ENCODE results near the gene DDN. TPM values are rescaled to one million over a fixed set of nuclear protein-coding genes. Genes with fewer than 3 reads are reported as not detected.

DDN gene
- total RNA-seq, 1 experiment from 2014 or later = 0.51 TPM

DNA sequence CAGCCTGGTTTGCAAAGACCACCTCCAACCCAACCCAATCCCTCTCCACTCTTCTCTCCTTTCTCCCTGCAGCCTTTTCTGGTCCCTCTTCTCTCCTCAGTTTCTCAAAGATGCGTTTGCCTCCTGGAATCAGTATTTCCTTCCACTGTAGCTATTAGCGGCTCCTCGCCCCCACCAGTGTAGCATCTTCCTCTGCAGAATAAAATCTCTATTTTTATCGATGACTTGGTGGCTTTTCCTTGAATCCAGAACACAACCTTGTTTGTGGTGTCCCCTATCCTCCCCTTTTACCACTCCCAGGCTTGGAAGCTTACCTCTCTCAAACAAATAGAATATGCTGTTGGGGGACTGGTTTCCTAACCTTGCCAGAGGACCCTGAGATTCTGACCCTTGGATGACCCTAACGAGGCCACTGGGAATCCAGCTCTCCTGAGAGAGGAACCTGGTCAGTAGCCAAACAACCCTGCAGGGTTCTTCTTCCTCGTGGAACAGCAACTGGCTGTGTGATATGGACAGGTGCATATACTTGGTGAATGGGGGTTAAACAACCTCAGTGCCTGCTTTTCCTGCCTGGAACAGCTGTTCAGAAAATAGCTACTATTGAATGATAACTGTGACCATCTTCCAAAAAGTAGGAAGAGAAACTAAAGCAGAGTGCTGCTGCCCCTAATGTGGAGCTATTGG, 16.6 kb downstream of the DDN start:
- ATAC-seq (no peak), DNase-seq (ENCODE audit: low read depth, low spot score) (no peak)
- CTCF ChIA-PET = interaction anchor here (0.6 to 1.7 kb wide), 3 partner anchors 11 to 114 kb away, joined by 4 to 13 read pairs (median 6); no protein-coding TSS in a partner anchor
- Histone ChIP-seq H3K27ac (ENCODE audit: low read length) (no peak overlapping the region), H3K4me3 (ENCODE audit: low read depth in 2 of 2, low read length in 2 of 2) (no peak overlapping the region), H3K27me3 (ENCODE audit: control insufficient read depth, insufficient read depth, low read length) (peaks cover 18% of the 10 kb centered on the region), H3K4me1 (ENCODE audit: control insufficient read depth, insufficient read depth, low read length) (peaks cover 9% of the 10 kb centered on the region), H3K36me3 (ENCODE audit: control insufficient read depth, insufficient read depth, low read length) (no peaks in the 10 kb centered on the region), H3K9me3 (ENCODE audit: control insufficient read depth, insufficient read depth, low read depth, low read length) (no peaks in the 10 kb centered on the region)
- no TSS peak for BruUV-seq (replicated peaks)
- no peak for TF ChIP-seq SIN3A (IDR thresholded peaks at IDR 0.05; ENCODE audit: borderline replicate concordance, insufficient read depth, low read depth, low read length)
- TF ChIP-seq, protein P1, sequence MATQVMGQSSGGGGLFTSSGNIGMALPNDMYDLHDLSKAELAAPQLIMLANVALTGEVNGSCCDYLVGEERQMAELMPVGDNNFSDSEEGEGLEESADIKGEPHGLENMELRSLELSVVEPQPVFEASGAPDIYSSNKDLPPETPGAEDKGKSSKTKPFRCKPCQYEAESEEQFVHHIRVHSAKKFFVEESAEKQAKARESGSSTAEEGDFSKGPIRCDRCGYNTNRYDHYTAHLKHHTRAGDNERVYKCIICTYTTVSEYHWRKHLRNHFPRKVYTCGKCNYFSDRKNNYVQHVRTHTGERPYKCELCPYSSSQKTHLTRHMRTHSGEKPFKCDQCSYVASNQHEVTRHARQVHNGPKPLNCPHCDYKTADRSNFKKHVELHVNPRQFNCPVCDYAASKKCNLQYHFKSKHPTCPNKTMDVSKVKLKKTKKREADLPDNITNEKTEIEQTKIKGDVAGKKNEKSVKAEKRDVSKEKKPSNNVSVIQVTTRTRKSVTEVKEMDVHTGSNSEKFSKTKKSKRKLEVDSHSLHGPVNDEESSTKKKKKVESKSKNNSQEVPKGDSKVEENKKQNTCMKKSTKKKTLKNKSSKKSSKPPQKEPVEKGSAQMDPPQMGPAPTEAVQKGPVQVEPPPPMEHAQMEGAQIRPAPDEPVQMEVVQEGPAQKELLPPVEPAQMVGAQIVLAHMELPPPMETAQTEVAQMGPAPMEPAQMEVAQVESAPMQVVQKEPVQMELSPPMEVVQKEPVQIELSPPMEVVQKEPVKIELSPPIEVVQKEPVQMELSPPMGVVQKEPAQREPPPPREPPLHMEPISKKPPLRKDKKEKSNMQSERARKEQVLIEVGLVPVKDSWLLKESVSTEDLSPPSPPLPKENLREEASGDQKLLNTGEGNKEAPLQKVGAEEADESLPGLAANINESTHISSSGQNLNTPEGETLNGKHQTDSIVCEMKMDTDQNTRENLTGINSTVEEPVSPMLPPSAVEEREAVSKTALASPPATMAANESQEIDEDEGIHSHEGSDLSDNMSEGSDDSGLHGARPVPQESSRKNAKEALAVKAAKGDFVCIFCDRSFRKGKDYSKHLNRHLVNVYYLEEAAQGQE (IDR thresholded peaks at IDR 0.05; ENCODE audit: insufficient read depth in 1 of 2, low read depth in 2 of 2, low read length in 1 of 2) = no peak
- TF ChIP-seq, protein P2, sequence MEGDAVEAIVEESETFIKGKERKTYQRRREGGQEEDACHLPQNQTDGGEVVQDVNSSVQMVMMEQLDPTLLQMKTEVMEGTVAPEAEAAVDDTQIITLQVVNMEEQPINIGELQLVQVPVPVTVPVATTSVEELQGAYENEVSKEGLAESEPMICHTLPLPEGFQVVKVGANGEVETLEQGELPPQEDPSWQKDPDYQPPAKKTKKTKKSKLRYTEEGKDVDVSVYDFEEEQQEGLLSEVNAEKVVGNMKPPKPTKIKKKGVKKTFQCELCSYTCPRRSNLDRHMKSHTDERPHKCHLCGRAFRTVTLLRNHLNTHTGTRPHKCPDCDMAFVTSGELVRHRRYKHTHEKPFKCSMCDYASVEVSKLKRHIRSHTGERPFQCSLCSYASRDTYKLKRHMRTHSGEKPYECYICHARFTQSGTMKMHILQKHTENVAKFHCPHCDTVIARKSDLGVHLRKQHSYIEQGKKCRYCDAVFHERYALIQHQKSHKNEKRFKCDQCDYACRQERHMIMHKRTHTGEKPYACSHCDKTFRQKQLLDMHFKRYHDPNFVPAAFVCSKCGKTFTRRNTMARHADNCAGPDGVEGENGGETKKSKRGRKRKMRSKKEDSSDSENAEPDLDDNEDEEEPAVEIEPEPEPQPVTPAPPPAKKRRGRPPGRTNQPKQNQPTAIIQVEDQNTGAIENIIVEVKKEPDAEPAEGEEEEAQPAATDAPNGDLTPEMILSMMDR (IDR thresholded peaks at IDR 0.05) = no peak
- TF ChIP-seq TCF7L2 (IDR thresholded peaks at IDR 0.05; ENCODE audit: low read depth, low read length) = no peak
- TF ChIP-seq POLR2AphosphoS5 (IDR thresholded peaks at IDR 0.05; ENCODE audit: low read depth, low read length) = no peak
- in situ Hi-C loops (cut with HindIII; ENCODE audit: low pct_unique_long_range_greater_than_20kb, low sequenced_read_pairs) (no loop called here), intact Hi-C loops (cut with micrococcal nuclease; ENCODE audit: unreplicated experiment) (no loop called here)
- POLR2A ChIA-PET = interaction anchor here (0.7 kb wide), 1 partner anchor 25 kb away, joined by 8 read pairs; no protein-coding TSS in a partner anchor

DNA sequence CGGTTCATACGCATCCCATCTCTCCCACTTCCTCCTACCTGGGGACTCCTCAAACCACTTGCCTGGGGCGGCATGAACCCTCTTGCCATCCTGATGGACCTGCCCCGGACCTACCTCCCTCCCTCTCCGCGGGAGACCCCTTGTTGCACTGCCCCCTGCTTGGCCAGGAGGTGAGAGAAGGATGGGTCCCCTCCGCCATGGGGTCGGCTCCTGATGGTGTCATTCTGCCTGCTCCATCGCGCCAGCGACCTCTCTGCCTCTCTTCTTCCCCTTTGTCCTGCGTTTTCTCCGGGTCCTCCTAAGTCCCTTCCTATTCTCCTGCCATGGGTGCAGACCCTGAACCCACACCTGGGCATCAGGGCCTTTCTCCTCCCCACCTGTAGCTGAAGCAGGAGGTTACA, 17.4 kb downstream of the DDN start:
- POLR2A ChIA-PET = no interaction called here
- ATAC-seq (no peak), DNase-seq (ENCODE audit: low read depth, low spot score) (no peak)
- no TSS peak for BruUV-seq (replicated peaks)
- no peaks in the 10 kb centered on the region for H3K36me3 ChIP-seq (ENCODE audit: control insufficient read depth, insufficient read depth, low read length)
- no peak overlapping the region for H3K27ac ChIP-seq (ENCODE audit: low read length)
- CTCF ChIA-PET = interaction anchor here (0.7 to 1.0 kb wide), 2 partner anchors 15 to 130 kb away, joined by 3 to 7 read pairs; partner anchors contain the start of gene DDX23
- intact Hi-C loops (cut with micrococcal nuclease; ENCODE audit: unreplicated experiment) (no loop called here), in situ Hi-C loops (cut with HindIII; ENCODE audit: low pct_unique_long_range_greater_than_20kb, low sequenced_read_pairs) (no loop called here)
- TF ChIP-seq, protein P1 (IDR thresholded peaks at IDR 0.05; ENCODE audit: insufficient read depth in 1 of 2, low read depth in 2 of 2, low read length in 1 of 2) = no peak
- TF ChIP-seq POLR2AphosphoS5 (IDR thresholded peaks at IDR 0.05; ENCODE audit: low read depth, low read length) (no peak), TCF7L2 (IDR thresholded peaks at IDR 0.05; ENCODE audit: low read depth, low read length) (no peak), SIN3A (IDR thresholded peaks at IDR 0.05; ENCODE audit: borderline replicate concordance, insufficient read depth, low read depth, low read length) (no peak)
- TF ChIP-seq, protein P2 (IDR thresholded peaks at IDR 0.05) = no peak
- H3K4me3 ChIP-seq (ENCODE audit: low read depth in 2 of 2, low read length in 2 of 2) = no peak overlapping the region; a peak in 1 of 4 replicates
- H3K4me1 ChIP-seq (ENCODE audit: control insufficient read depth, insufficient read depth, low read length) = peaks cover 9% of the 10 kb centered on the region
- H3K27me3 ChIP-seq (ENCODE audit: control insufficient read depth, insufficient read depth, low read length) = peaks cover 18% of the 10 kb centered on the region
- H3K9me3 ChIP-seq (ENCODE audit: control insufficient read depth, insufficient read depth, low read depth, low read length) = no peaks in the 10 kb centered on the region

All from Panc1 (cell line).